ENCODE data around the gene CACHD1.

DNA sequence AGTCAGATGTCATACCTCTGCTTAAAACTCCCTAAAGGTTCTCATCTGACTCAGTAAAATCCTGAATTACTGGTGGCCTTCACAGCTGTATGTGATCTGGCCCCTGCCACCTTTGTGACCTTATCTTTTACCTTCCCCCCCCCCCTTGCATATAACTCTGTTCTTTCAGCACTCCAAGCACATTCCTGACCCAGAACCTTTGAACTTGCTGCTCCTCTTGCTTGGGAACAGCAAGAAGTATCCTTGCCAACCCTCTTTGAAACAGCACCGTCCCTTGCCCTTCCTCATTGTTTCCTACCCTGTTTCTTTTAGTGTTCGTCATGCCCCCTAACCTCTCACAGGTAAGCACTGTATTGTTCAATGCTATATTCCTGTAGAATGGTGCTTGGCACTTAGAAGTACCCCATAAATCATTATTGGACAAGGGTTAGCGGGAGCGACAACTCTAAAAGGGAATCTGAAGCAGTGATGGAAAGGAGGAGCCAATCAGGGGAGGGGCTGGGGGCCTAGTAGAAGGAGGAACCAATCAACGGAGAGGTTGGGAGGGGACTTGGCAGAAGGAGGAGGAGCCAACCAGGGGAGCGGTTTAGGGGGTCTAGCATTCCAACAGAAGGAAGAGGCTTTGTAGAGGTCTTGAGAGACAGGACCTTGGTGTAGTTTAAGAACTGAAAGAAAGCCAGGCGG, 13.9 kb downstream of the CACHD1 start:
- no peak for TF ChIP-seq POLR2A (IDR thresholded peaks at IDR 0.05; ENCODE audit: low read length)
- no peak for TF ChIP-seq GATA1 (IDR thresholded peaks at IDR 0.05; ENCODE audit: low read depth, low read length)

Measured in erythroblast (primary cell).